MCF 10A (cell line): ENCODE measurements around the gene DGKI. TPM values are rescaled to one million over a fixed set of nuclear protein-coding genes. Genes with fewer than 3 reads are reported as not detected.

Experiments used
- BruUV-seq: library from RNA; stranded (reverse); fragments of 400-500 nt; replicated peaks from 2 replicates; lab custom pipeline; 2021; lab: Mats Ljungman, UMichigan
- CTCF ChIA-PET: fragments of 300-600 bp; sonication (Branson Sonifier 250); formaldehyde crosslinking; extraction: SDS; loops from one replicate; lab custom pipeline; 2021; ENCODE audit warnings: antibody characterized with exemption, inconsistent platforms; lab: Yijun Ruan, JAX
- POLR2A ChIA-PET: fragments of 300-600, 350-650 bp; sonication (Branson Sonifier 250); formaldehyde crosslinking; extraction: SDS; loops from one replicate; lab custom pipeline; 2020; ENCODE audit warnings: antibody characterized with exemption, inconsistent platforms; lab: Yijun Ruan, JAX
- DNase-seq: peaks from one replicate; pipeline ENCODE4 v3.0.0-alpha.2; 2018; ENCODE audit not compliant: unreplicated experiment
- H3K27ac Mint-ChIP-seq: one replicate; pipeline ENCODE4 v1.8.0; 2022; ENCODE audit warnings: mild to moderate bottlenecking, low read depth, mixed read lengths; ENCODE audit not compliant: unreplicated experiment
- H3K27me3 Mint-ChIP-seq: one replicate; pipeline ENCODE4 v1.8.0; 2022; ENCODE audit warnings: mixed read lengths; ENCODE audit not compliant: insufficient read depth, unreplicated experiment
- H3K36me3 Mint-ChIP-seq: one replicate; pipeline ENCODE4 v1.8.0; 2022; ENCODE audit warnings: mild to moderate bottlenecking, moderate library complexity, mixed read lengths; ENCODE audit not compliant: insufficient read depth, unreplicated experiment
- H3K4me1 Mint-ChIP-seq: one replicate; pipeline ENCODE4 v1.8.0; 2022; ENCODE audit warnings: mixed read lengths; ENCODE audit not compliant: insufficient read depth, unreplicated experiment
- H3K4me3 Mint-ChIP-seq: one replicate; pipeline ENCODE4 v1.8.0; 2022; ENCODE audit warnings: mild to moderate bottlenecking, moderate library complexity, mixed read lengths; ENCODE audit not compliant: unreplicated experiment
- H3K9me3 Mint-ChIP-seq: one replicate; pipeline ENCODE4 v1.8.0; 2022; ENCODE audit warnings: mixed read lengths; ENCODE audit not compliant: unreplicated experiment
- CTCF ChIP-seq: fragments of 200-600 bp; IDR thresholded peaks from one replicate; pipeline ENCODE4 v1.8.0; 2022; ENCODE audit warnings: antibody characterized with exemption, mild to moderate bottlenecking; ENCODE audit not compliant: unreplicated experiment
- intact Hi-C: fragments of 100-400 bp; cut with micrococcal nuclease; formaldehyde crosslinking; loops from 2 replicates; pipeline ENCODE4 v1.14.1; 2022
- total RNA-seq: library from RNA; stranded (reverse); gene quantifications from 2 replicates; pipeline ENCODE4 v1.2.3, GENCODE V29; 2022

The DGKI gene
- total RNA-seq, 1 experiment from 2014 or later: 1.4 TPM

- Mint-ChIP-seq H3K27me3 (no peaks in the 10 kb centered on the region), H3K4me1 (peaks cover 7% of the 10 kb centered on the region), H3K4me3 (no peak overlapping the region), H3K27ac (no peak overlapping the region), H3K36me3 (no peaks in the 10 kb centered on the region), H3K9me3 (no peaks in the 10 kb centered on the region)
- CTCF ChIA-PET: interaction anchor here (0.5 to 0.7 kb wide), 2 partner anchors 17 to 182 kb away, joined by 3 read pairs; no protein-coding TSS in a partner anchor
- no peak for DNase-seq
- POLR2A ChIA-PET: no interaction called here
- no peak for TF ChIP-seq CTCF
- BruUV-seq: no TSS peak
- intact Hi-C loops: no loop called here
Observed at GRCh38 chr7:137755427-137755826, 91.3 kb downstream of the DGKI start.

- BruUV-seq: no TSS peak
- DNase-seq: no peak
- TF ChIP-seq CTCF: no peak
- Mint-ChIP-seq H3K4me1 (peaks cover 7% of the 10 kb centered on the region), H3K27me3 (no peaks in the 10 kb centered on the region), H3K4me3 (no peak overlapping the region), H3K9me3 (no peaks in the 10 kb centered on the region), H3K27ac (no peak overlapping the region), H3K36me3 (no peaks in the 10 kb centered on the region)
- POLR2A ChIA-PET: no interaction called here
- CTCF ChIA-PET: interaction anchor here (0.5 kb wide), 1 partner anchor 22 kb away, joined by 5 read pairs; no protein-coding TSS in a partner anchor
- intact Hi-C loops: no loop called here
Observed at GRCh38 chr7:137753948-137754851, 92.6 kb downstream of the DGKI start.

- CTCF ChIA-PET: no interaction called here
- intact Hi-C loops: no loop called here
- POLR2A ChIA-PET: no interaction called here
- BruUV-seq: no TSS peak
- H3K4me3 Mint-ChIP-seq: no peak overlapping the region
- no peaks in the 10 kb centered on the region for H3K27me3 Mint-ChIP-seq
- no peak for DNase-seq
- H3K36me3 Mint-ChIP-seq: no peaks in the 10 kb centered on the region
- H3K27ac Mint-ChIP-seq: no peak overlapping the region
- no peaks in the 10 kb centered on the region for H3K9me3 Mint-ChIP-seq
- H3K4me1 Mint-ChIP-seq: peaks cover 7% of the 10 kb centered on the region
- TF ChIP-seq CTCF: no peak
Observed at GRCh38 chr7:137753575-137753947, 93.2 kb downstream of the DGKI start.

- ChIA-PET POLR2A (no interaction called here), CTCF (no interaction called here)
- no peak overlapping the region for H3K4me3 Mint-ChIP-seq
- H3K27me3 Mint-ChIP-seq: no peaks in the 10 kb centered on the region
- no TSS peak for BruUV-seq
- no peak overlapping the region for H3K27ac Mint-ChIP-seq
- H3K4me1 Mint-ChIP-seq: peaks cover 7% of the 10 kb centered on the region
- H3K36me3 Mint-ChIP-seq: no peaks in the 10 kb centered on the region
- intact Hi-C loops: no loop called here
- TF ChIP-seq CTCF: no peak
- DNase-seq: no peak
- H3K9me3 Mint-ChIP-seq: no peaks in the 10 kb centered on the region
Observed at GRCh38 chr7:137753067-137753466, 93.7 kb downstream of the DGKI start.
